ENCODE results near the gene KRT15. TPM values are rescaled to one million over a fixed set of nuclear protein-coding genes. Genes with fewer than 3 reads are reported as not detected.

KRT15 gene
- total and polyA plus RNA-seq, 2 of the 4 experiments (the other 2 are of a cell fraction) = 2.9 to 5.3 TPM

GRCh38 chr17:41567317-41567716, 48.6 kb upstream of the KRT15 start:
- BruUV-seq (replicated peaks) = no TSS peak
- no peaks in the 10 kb centered on the region for H3K36me3 ChIP-seq (ENCODE audit: control insufficient read depth, insufficient read depth, low read length)
- H4K8ac ChIP-seq (ENCODE audit: low read depth in 2 of 2, low read length in 2 of 2) = no peak overlapping the region
- intact Hi-C loops (cut with micrococcal nuclease) = no loop called here
- H3K9me3 ChIP-seq (ENCODE audit: control insufficient read depth, insufficient read depth, low read length) = 0 out of 2 replicates have a peak, but pooled peaks cover 1% of the 10 kb centered on the region
- H2AK5ac ChIP-seq (ENCODE audit: low read depth, low read length) = no peak overlapping the region
- H3K4ac ChIP-seq (ENCODE audit: low read depth, low read length) = no peak overlapping the region
- H4K5ac ChIP-seq (ENCODE audit: low read depth, low read length) = no peak overlapping the region
- no peak overlapping the region for H2BK20ac ChIP-seq (ENCODE audit: low read depth, low read length)
- no peak overlapping the region for H2BK120ac ChIP-seq (ENCODE audit: low read depth, low read length)
- no peak overlapping the region for H2AFZ ChIP-seq (replicated peaks; ENCODE audit: low read length, poor library complexity)
- H3K56ac ChIP-seq (ENCODE audit: extremely low read depth, insufficient read depth, low read length) = no peak overlapping the region
- no peak overlapping the region for H3K9ac ChIP-seq (ENCODE audit: low read depth, low read length)
- no peak overlapping the region for H2BK15ac ChIP-seq (ENCODE audit: low read depth, low read length)
- no peak overlapping the region for H3K18ac ChIP-seq (ENCODE audit: low read depth, low read length)
- TF ChIP-seq NFE2L2 (IDR thresholded peaks at IDR 0.05; ENCODE audit: low read depth, low read length) (no peak), USF2 (IDR thresholded peaks at IDR 0.05; ENCODE audit: low read depth, low read length) (no peak), MAFK (IDR thresholded peaks at IDR 0.05; ENCODE audit: low read depth, low read length) (no peak), SMC3 (IDR thresholded peaks at IDR 0.05; ENCODE audit: low read depth, low read length) (no peak), MAZ (IDR thresholded peaks at IDR 0.05; ENCODE audit: borderline replicate concordance, low read depth, low read length) (no peak), FOS (IDR thresholded peaks at IDR 0.05; ENCODE audit: low read depth, low read length) (no peak), RFX5 (IDR thresholded peaks at IDR 0.05; ENCODE audit: low read depth, low read length) (no peak), CTCF (conservative IDR thresholded peaks at IDR 0.05; ENCODE audit: low read depth, low read length) (no peak), MXI1 (IDR thresholded peaks at IDR 0.05; ENCODE audit: borderline replicate concordance, low read depth, low read length) (no peak), BHLHE40 (IDR thresholded peaks at IDR 0.05; ENCODE audit: low read depth, low read length) (no peak), RAD21 (IDR thresholded peaks at IDR 0.05; ENCODE audit: low read length) (no peak), CEBPB (IDR thresholded peaks at IDR 0.05; ENCODE audit: low read depth, low read length) (no peak), CHD1 (IDR thresholded peaks at IDR 0.05; ENCODE audit: low read depth, low read length) (no peak), RCOR1 (IDR thresholded peaks at IDR 0.05; ENCODE audit: insufficient replicate concordance, low read length) (no peak), POLR2A (IDR thresholded peaks at IDR 0.05; ENCODE audit: low read depth, low read length) (no peak)
- TF ChIP-seq, protein P1, sequence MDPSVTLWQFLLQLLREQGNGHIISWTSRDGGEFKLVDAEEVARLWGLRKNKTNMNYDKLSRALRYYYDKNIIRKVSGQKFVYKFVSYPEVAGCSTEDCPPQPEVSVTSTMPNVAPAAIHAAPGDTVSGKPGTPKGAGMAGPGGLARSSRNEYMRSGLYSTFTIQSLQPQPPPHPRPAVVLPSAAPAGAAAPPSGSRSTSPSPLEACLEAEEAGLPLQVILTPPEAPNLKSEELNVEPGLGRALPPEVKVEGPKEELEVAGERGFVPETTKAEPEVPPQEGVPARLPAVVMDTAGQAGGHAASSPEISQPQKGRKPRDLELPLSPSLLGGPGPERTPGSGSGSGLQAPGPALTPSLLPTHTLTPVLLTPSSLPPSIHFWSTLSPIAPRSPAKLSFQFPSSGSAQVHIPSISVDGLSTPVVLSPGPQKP (IDR thresholded peaks at IDR 0.05; ENCODE audit: borderline replicate concordance, low read depth, low read length) = no peak
- H3K4me1 ChIP-seq (ENCODE audit: control insufficient read depth, insufficient read depth, low read length) = no peaks in the 10 kb centered on the region
- WGBS, 2 experiments (ENCODE audit: extremely low coverage in 2 of 2, insufficient read length in 1 of 2) = 91% methylated on average over 5 of the region's 6 CpGs; no CpG with 5 or more reads in 1 of the 2 experiments
- H3K4me3 ChIP-seq (ENCODE audit: insufficient read depth, low read depth, low read length) = no peak overlapping the region
- DNase-seq (no peak), ATAC-seq (ENCODE audit: low read depth) (no peak)
- ChIA-PET POLR2A (ENCODE audit: unreplicated experiment) (no interaction called here), CTCF (no interaction called here)
- H3K27me3 ChIP-seq (ENCODE audit: control insufficient read depth, insufficient read depth, low read length) = peaks cover 82% of the 10 kb centered on the region
- no peaks in the 10 kb centered on the region for H4K20me1 ChIP-seq (ENCODE audit: insufficient read depth, low read length)
- no peak overlapping the region for H2AK9ac ChIP-seq (replicated peaks; ENCODE audit: low read depth, low read length, poor library complexity)
- in situ Hi-C loops (cut with MboI; ENCODE audit: low sequenced_read_pairs) = no loop called here
- no peak overlapping the region for H3K4me2 ChIP-seq (ENCODE audit: low read depth, low read length)
- no peak overlapping the region for H3K23ac ChIP-seq (ENCODE audit: low read depth, low read length)
- dilution Hi-C loops (cut with HindIII; ENCODE audit: low sequenced_read_pairs, unreplicated experiment) = no loop called here
- H3K27ac ChIP-seq (ENCODE audit: insufficient read depth, low read length) = no peak overlapping the region
- no peak overlapping the region for H4K91ac ChIP-seq (ENCODE audit: insufficient read depth, low read depth, low read length)
- no peak overlapping the region for H3K14ac ChIP-seq (replicated peaks; ENCODE audit: low read depth, low read length)
- no peak overlapping the region for H2BK5ac ChIP-seq (ENCODE audit: low read depth, low read length, poor library complexity, severe bottlenecking)
- H3K79me1 ChIP-seq (ENCODE audit: low read depth in 1 of 2, low read length in 2 of 2) = no peaks in the 10 kb centered on the region
- no peaks in the 10 kb centered on the region for H3K9me1 ChIP-seq (ENCODE audit: insufficient read depth, low read length)
